Heart right ventricle (tissue), 16 donors: ENCODE measurements around the gene DOCK2. TPM values are rescaled to one million over a fixed set of nuclear protein-coding genes. Genes with fewer than 3 reads are reported as not detected.

Source experiments
- ATAC-seq, 8 donors: fragments of 200-7000 bp; cut with Tn5 transposase; one replicate each; pipeline ENCODE4 v1.9.1; 2020; ENCODE audit warnings: mild to moderate bottlenecking in 8 of 8, moderate library complexity in 8 of 8, moderate number of reproducible peaks in 1 of 8
- DNase-seq, 2 donors: peaks; one replicate each; pipeline ENCODE4 v3.0.0-alpha.2; 2020
- H3K27ac ChIP-seq, 10 donors: fragments of 200-600 bp; sonication (generic) in 2 of 10; one replicate each; pipeline versions ENCODE4 v1.5.0 to v1.8.0; 2020 to 2022; ENCODE audit warnings: mild to moderate bottlenecking in 3 of 10
- H3K27me3 ChIP-seq, 7 donors: fragments of 200-600 bp; one replicate each; pipeline ENCODE4 v1.8.0; 2021 to 2022; ENCODE audit warnings: mild to moderate bottlenecking in 2 of 7
- H3K36me3 ChIP-seq, 9 donors: fragments of 200-600 bp; sonication (generic) in 1 of 9; one replicate each; pipeline versions ENCODE4 v1.5.0 to v1.8.0; 2020 to 2022; ENCODE audit warnings: mild to moderate bottlenecking in 2 of 9
- H3K4me1 ChIP-seq, 9 donors: fragments of 200-600 bp; sonication (generic) in 1 of 9; one replicate each; pipeline versions ENCODE4 v1.5.0 to v1.8.0; 2020 to 2022; ENCODE audit warnings: mild to moderate bottlenecking in 4 of 9
- H3K4me3 ChIP-seq, 10 donors: fragments of 200-600 bp; sonication (generic) in 2 of 10; one replicate each; pipeline versions ENCODE4 v1.5.0 to v1.8.0; 2020 to 2022; ENCODE audit warnings: mild to moderate bottlenecking in 7 of 10, moderate library complexity in 2 of 10
- H3K9me3 ChIP-seq, 11 donors: fragments of 200-600 bp in 10 of 11; sonication (generic) in 2 of 11; one replicate each; pipeline versions ENCODE4 v1.5.0 to v1.8.0; 2013 to 2022; ENCODE audit warnings: mild to moderate bottlenecking in 2 of 11, control low read depth in 1 of 11, moderate library complexity in 1 of 11
- WGBS, 2 donors: extraction: QIAGEN DNeasy Blood & Tissue Kit; methylation state at CpG; one replicate each; pipeline ENCODE4 v1.1.7; 2013; ENCODE audit warnings: inconsistent platforms in 1 of 2; 5-methylcytosine and 5-hydroxymethylcytosine counted together
- intact Hi-C, 10 donors: fragments of 100-400 bp; cut with DNase I; formaldehyde crosslinking; loops; one replicate each; pipeline versions ENCODE4 v1.11.1 to v1.14.2; 2022
- polyA plus RNA-seq, 2 donors: library from polyadenylated mRNA; stranded (reverse); fragments of 200-250 nt; gene quantifications; one replicate each; pipeline ENCODE4 v1.2.3, GENCODE V29; 2013
- total RNA-seq, 10 donors: library from RNA; stranded (reverse); fragmentation: NEBNext Ultra II Directional in 3 of 10; extraction: Animal tissue kit (Norgen Biotek cat#: 25700) in 3 of 10; gene quantifications; one replicate each; pipeline versions ENCODE4 v1.2.1 to v1.2.4, GENCODE V29; 2021 to 2023
- TF ChIP-seq, protein P1 (sequence below), 9 donors: fragments of 200-600 bp; sonication (generic) in 2 of 9; IDR thresholded peaks; one replicate each; pipeline versions ENCODE4 v1.5.0 to v1.8.0; 2021 to 2022; ENCODE audit warnings: antibody characterized with exemption in 9 of 9, mild to moderate bottlenecking in 5 of 9, moderate library complexity in 1 of 9
- donor health status: Arrhythmogenic right ventricular cardiomyopathy.
- donor health status: ischemic (EF 13 %, LVEDD 7.1; RV severe dilation, severe dysfunction).
- donor health status: healthy with polysubstance abuse.
- donor health status: DM: no; HTN: yes; CAD: no.
- donor health status: DM: no; HTN: no; CAD: no.
- donor health status: ischemic (EF 25% LVEDD 6.9; RV normal size, moderate dysfunction).
- donor health status: ischemic (EF 25% LVEDD 5.7; RV mildly dilated, moderate dysfunction).
- donor health status: healthy.
- donor health status: DM: yes; HTN: yes; CAD: no.
- donor health status: Ischemic cardiomyopathy.
- donor health status: ischemic (EF 35%, LVEDD 5.7; RV mildly dilated, moderate dysfunction).
- donor health status: nonischemic (EF 11% LVEDD 7.7; RV severe dilation, severe dysfunction).
- donor health status: DM: yes; HTN: yes; CAD: no.
- donor health status: PGD.
- donor health status: ischemic (EF 29% LVEDD 5.4; RV normal size, mild dysfunction).
- donor health status: nonischemic (EF 23%, LVEDD 6.1; RV moderate dilation, normal function).

DOCK2 gene
- total and polyA plus RNA-seq, 12 donors = 1.2 to 24.6 (median 4.2) TPM

DNA sequence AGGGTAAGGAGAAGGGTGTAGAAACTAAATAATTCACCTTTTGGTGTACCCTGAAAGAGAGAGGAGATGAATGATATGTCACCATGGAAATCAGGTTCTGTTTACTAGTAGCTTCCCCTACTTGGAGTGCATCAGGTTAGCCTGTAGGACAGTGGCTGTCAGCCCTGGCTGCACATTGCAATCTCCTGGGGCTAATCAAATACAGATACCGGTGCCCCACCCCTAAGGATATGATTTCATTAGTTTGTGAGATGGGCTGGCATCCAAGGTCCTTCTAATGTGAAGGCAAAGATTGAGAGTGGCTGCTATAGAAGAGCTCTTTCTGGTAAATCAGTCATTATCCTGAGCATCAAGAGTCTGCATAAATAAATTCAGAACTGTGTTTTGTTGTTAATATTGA is 296.1 kb downstream of the DOCK2 start:
- 27 to 56% methylated on average over 1 of the region's 1 CpG for WGBS, 2 donors
- H3K9me3 ChIP-seq = no peaks in the 10 kb centered on the region
- ATAC-seq (no peak), DNase-seq (no peak)
- intact Hi-C loops = no loop called here
- no peaks in the 10 kb centered on the region for H3K4me1 ChIP-seq
- H3K4me3 ChIP-seq = no peak overlapping the region
- TF ChIP-seq, protein P1, sequence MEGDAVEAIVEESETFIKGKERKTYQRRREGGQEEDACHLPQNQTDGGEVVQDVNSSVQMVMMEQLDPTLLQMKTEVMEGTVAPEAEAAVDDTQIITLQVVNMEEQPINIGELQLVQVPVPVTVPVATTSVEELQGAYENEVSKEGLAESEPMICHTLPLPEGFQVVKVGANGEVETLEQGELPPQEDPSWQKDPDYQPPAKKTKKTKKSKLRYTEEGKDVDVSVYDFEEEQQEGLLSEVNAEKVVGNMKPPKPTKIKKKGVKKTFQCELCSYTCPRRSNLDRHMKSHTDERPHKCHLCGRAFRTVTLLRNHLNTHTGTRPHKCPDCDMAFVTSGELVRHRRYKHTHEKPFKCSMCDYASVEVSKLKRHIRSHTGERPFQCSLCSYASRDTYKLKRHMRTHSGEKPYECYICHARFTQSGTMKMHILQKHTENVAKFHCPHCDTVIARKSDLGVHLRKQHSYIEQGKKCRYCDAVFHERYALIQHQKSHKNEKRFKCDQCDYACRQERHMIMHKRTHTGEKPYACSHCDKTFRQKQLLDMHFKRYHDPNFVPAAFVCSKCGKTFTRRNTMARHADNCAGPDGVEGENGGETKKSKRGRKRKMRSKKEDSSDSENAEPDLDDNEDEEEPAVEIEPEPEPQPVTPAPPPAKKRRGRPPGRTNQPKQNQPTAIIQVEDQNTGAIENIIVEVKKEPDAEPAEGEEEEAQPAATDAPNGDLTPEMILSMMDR (IDR thresholded peaks at IDR 0.05) = no peak
- H3K36me3 ChIP-seq = peaks cover 0 to 4% (median 0%) of the 10 kb centered on the region in 9 donors
- no peak overlapping the region for H3K27ac ChIP-seq
- H3K27me3 ChIP-seq = peaks cover 0 to 21% (median 7%) of the 10 kb centered on the region in 7 donors

DNA sequence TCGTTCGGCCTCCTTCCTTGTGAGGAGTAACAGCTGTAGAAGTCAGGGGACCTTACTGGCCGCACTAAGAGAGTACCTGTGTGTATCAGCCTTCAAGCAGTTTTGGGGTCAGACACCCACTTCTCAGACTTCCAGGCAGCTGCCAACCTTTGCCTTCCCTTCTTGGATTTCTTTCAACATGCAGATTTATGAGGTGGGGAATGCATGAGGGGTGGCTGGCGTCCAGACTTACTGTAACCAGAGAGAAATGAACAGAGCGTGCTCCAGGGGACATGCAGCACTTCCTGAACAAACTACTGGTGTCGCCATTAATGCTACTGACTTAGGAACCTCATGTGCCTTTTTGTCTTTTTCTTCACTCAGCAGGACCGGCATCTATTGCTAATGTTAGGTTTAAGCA is 296.5 kb downstream of the DOCK2 start:
- peaks cover 0 to 4% (median 0%) of the 10 kb centered on the region in 9 donors for H3K36me3 ChIP-seq
- H3K27ac ChIP-seq = no peak overlapping the region
- TF ChIP-seq, protein P1 (IDR thresholded peaks at IDR 0.05) = no peak
- H3K27me3 ChIP-seq = peaks cover 0 to 21% (median 7%) of the 10 kb centered on the region in 7 donors
- ATAC-seq = no peak
- H3K9me3 ChIP-seq = no peaks in the 10 kb centered on the region
- no peaks in the 10 kb centered on the region for H3K4me1 ChIP-seq
- intact Hi-C loops = no loop called here
- no peak overlapping the region for H3K4me3 ChIP-seq
- 66 to 79% methylated on average over 7 of the region's 7 CpGs for WGBS, 2 donors
- DNase-seq = no peak

DNA sequence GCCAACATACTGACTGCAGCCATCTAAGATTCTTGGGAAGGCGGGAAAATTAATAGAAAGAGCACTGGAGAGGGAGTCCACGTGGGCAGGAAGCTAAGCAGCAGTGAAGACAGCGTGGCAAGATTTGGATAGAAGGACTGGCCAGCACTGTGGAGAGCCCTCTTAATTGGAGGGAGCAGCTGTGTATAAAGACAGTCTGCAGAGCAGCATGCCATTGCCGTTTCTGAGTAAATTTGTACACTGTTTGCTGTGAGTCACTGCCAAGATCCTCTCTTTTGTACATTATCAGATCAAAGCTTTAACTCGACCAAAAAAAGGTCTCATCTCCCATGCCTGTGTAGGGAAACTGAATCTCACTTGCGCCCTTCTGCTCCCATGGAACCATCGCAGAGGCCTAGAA is 297.9 kb downstream of the DOCK2 start:
- DNase-seq (no peak), ATAC-seq (no peak)
- TF ChIP-seq, protein P1 (IDR thresholded peaks at IDR 0.05) = no peak
- no peaks in the 10 kb centered on the region for H3K4me1 ChIP-seq
- intact Hi-C loops = no loop called here
- H3K27me3 ChIP-seq = peaks cover 0 to 24% (median 7%) of the 10 kb centered on the region in 7 donors
- H3K27ac ChIP-seq = no peak overlapping the region
- peaks cover 0 to 4% (median 0%) of the 10 kb centered on the region in 9 donors for H3K36me3 ChIP-seq
- 80 to 83% methylated on average over 7 of the region's 7 CpGs for WGBS, 2 donors
- no peak overlapping the region for H3K4me3 ChIP-seq
- no peaks in the 10 kb centered on the region for H3K9me3 ChIP-seq

DNA sequence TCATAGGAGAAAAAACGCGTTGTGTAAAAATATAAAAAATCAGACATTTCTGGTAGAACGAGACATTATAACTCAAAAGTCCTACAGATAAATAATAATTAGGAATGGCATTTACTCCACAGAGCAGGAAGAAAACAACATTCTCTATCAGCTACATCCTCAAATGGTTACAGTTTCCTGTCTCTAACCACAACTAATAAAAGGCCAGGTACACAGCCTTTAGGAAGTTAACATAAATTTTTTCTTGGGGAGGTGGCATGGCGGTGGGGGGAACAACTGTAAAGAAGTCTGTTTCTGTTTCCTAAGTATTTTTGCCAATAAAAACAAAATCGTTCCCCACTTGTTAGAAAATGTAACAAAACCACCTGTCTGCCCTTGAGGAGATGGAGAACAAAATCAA is 298.7 kb downstream of the DOCK2 start:
- intact Hi-C loops = no loop called here
- Histone ChIP-seq H3K27ac (no peak overlapping the region), H3K4me1 (no peaks in the 10 kb centered on the region), H3K9me3 (no peaks in the 10 kb centered on the region), H3K4me3 (no peak overlapping the region), H3K27me3 (peaks cover 0 to 26% (median 7%) of the 10 kb centered on the region in 7 donors), H3K36me3 (peaks cover 0 to 2% (median 0%) of the 10 kb centered on the region in 9 donors)
- DNase-seq (no peak), ATAC-seq (no peak)
- TF ChIP-seq, protein P1 (IDR thresholded peaks at IDR 0.05) = no peak
- 76 to 83% methylated on average over 5 of the region's 5 CpGs for WGBS, 2 donors
